Measurements from ENCODE around the gene CTU1. TPM values are rescaled to one million over a fixed set of nuclear protein-coding genes. Genes with fewer than 3 reads are reported as not detected.

Gene CTU1
- total RNA-seq, 1 experiment from 2014 or later = 8.6 TPM

GRCh38 chr19:51091126-51091525 lies 17.1 kb downstream of the CTU1 start (continued):
- TF ChIP-seq STAT6 (CRISPR knock-in tag; conservative IDR thresholded peaks at IDR 0.05; ENCODE audit: low read depth) = no peak
- TF ChIP-seq MXD4 (CRISPR knock-in tag; IDR thresholded peaks at IDR 0.05; ENCODE audit: borderline replicate concordance) = no peak
- no peak for TF ChIP-seq E2F5 (CRISPR knock-in tag; IDR thresholded peaks at IDR 0.05)
- no peak for TF ChIP-seq ZNF219 (CRISPR knock-in tag; IDR thresholded peaks at IDR 0.05; ENCODE audit: borderline replicate concordance)
- no peak for TF ChIP-seq GRHL2 (CRISPR knock-in tag; IDR thresholded peaks at IDR 0.05; ENCODE audit: insufficient replicate concordance, severe bottlenecking)
- TF ChIP-seq ATF3 (CRISPR knock-in tag; conservative IDR thresholded peaks at IDR 0.05) = no peak

- CTCF ChIA-PET = interaction anchor here (8.2 kb wide), 1 partner anchor 71 kb away, joined by 347 read pairs; the partner anchor contains the start of gene KLK10
Measured at GRCh38 chr19:51090471-51090870, 17.7 kb downstream of the CTU1 start.

More at GRCh38 chr19:51090471-51090870, 17.7 kb downstream of the CTU1 start:
- POLR2A ChIA-PET = no interaction called here
- Mint-ChIP-seq H3K36me3 (no peaks in the 10 kb centered on the region), H3K27me3 (ENCODE audit: low read depth) (no peaks in the 10 kb centered on the region), H3K4me1 (peaks cover 30% of the 10 kb centered on the region), H3K9me3 (no peaks in the 10 kb centered on the region), H3K27ac (no peak overlapping the region), H3K4me3 (no peak overlapping the region)
- DNase-seq (ENCODE audit: low spot score) = no peak
- no peak for ATAC-seq
- TF ChIP-seq ZNF121 (CRISPR knock-in tag; IDR thresholded peaks at IDR 0.05) = no peak
- no peak for TF ChIP-seq ZNF263 (CRISPR knock-in tag; IDR thresholded peaks at IDR 0.05; ENCODE audit: low read depth)
- TF ChIP-seq ZNF425 (CRISPR knock-in tag; conservative IDR thresholded peaks at IDR 0.05) = no peak
- no peak for TF ChIP-seq USF2 (CRISPR knock-in tag; IDR thresholded peaks at IDR 0.05)
- TF ChIP-seq ERG (CRISPR knock-in tag; IDR thresholded peaks at IDR 0.05) = no peak
- no peak for TF ChIP-seq JUN (CRISPR knock-in tag; IDR thresholded peaks at IDR 0.05)
- no peak for TF ChIP-seq ZNF317 (CRISPR knock-in tag; IDR thresholded peaks at IDR 0.05; ENCODE audit: borderline replicate concordance, low read depth)
- no peak for TF ChIP-seq TEAD4 (CRISPR knock-in tag; IDR thresholded peaks at IDR 0.05)
- TF ChIP-seq ZSCAN18 (CRISPR knock-in tag; IDR thresholded peaks at IDR 0.05) = no peak
- no peak for TF ChIP-seq MXD4 (CRISPR knock-in tag; IDR thresholded peaks at IDR 0.05; ENCODE audit: borderline replicate concordance)

Measured in WTC11 (cell line).